Measurements from ENCODE around the gene MTR.

The MTR gene

DNA sequence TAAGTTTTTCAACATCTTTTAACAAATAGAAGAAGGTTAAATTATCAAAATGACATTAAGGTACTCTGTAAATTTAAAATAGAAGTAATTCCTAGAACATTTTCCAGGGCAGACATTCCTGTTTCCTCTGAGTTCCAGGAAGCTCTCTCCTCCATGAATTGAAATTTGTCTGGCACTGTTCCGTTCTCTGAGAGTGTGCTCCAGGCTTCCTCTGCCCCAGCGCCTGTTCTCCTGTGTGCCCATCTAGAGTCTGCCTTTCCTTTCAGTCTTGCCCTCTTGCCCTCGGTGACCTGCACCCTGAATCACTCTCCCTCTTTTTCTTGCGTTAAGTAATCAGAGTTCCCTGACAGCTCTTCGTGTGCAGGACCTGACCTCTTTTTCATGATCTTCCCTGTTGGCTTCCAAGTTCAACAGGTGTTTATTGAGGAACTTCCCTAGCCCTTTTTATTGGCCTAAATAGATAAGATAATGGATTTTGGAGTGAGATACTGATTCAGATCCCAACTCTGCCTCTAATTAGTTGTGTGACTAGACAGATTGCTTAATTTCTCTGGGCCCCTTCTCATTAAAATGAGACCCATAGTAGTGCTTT lies 77.1 kb downstream of the MTR start:
- TF ChIP-seq, protein P1, sequence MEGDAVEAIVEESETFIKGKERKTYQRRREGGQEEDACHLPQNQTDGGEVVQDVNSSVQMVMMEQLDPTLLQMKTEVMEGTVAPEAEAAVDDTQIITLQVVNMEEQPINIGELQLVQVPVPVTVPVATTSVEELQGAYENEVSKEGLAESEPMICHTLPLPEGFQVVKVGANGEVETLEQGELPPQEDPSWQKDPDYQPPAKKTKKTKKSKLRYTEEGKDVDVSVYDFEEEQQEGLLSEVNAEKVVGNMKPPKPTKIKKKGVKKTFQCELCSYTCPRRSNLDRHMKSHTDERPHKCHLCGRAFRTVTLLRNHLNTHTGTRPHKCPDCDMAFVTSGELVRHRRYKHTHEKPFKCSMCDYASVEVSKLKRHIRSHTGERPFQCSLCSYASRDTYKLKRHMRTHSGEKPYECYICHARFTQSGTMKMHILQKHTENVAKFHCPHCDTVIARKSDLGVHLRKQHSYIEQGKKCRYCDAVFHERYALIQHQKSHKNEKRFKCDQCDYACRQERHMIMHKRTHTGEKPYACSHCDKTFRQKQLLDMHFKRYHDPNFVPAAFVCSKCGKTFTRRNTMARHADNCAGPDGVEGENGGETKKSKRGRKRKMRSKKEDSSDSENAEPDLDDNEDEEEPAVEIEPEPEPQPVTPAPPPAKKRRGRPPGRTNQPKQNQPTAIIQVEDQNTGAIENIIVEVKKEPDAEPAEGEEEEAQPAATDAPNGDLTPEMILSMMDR (IDR thresholded peaks at IDR 0.05; ENCODE audit: insufficient read depth, low read length, missing control alignments), result no peak
- POLR2A ChIA-PET, result no interaction called here
- no peak overlapping the region for H3K4me3 ChIP-seq (ENCODE audit: low read depth, low read length)
- CTCF ChIA-PET, result interaction anchor here (0.9 to 6.3 kb wide), 8 partner anchors 9 to 263 kb away, joined by 3 to 51 read pairs (median 4); no protein-coding TSS in a partner anchor
- no peak for DNase-seq (ENCODE audit: low read depth, low spot score)

DNA sequence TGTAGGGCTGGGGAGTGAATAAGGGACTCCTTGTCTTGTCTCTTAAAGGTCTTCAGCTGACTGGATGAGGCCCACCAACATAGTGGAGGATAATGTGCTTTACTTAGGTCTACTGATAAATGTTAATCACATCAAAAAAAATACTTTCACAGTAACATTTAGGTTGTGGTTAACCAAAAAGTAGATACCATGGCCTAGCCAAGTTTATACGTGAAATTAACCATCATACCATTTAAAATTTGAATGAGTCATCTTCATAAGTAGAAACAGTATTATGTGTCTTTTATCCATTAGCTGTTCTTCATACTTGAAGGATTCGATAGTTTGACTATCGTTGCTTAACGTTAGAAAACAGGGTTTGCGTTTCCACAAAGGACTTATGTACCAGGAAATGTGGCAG lies 80.9 kb downstream of the MTR start:
- H3K4me3 ChIP-seq (ENCODE audit: low read depth, low read length), result no peak overlapping the region
- ChIA-PET CTCF (interaction anchor here (1.2 kb wide), 1 partner anchor 117 kb away, joined by 6 read pairs; no protein-coding TSS in a partner anchor), POLR2A (no interaction called here)
- DNase-seq (ENCODE audit: low read depth, low spot score), result no peak
- TF ChIP-seq, protein P1 (IDR thresholded peaks at IDR 0.05; ENCODE audit: insufficient read depth, low read length, missing control alignments), result no peak

DNA sequence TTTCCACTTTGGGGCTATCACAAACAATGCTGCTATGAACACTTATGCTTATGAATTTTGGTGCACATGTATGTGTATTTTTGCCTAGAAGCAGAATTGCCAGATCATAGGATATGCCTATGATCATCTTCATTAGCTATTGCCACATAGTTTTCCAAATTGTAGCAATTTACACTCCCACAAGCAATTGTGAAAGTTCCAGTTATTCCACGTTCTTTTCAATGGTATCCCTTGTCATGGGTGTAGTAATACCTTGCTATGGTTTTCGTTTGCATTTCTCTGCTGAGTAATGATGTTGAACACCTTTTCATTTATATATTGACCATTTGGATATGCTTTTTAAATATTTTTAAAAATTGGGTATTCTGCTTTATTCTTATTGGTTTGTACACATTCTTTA lies 82.6 kb downstream of the MTR start:
- POLR2A ChIA-PET, result no interaction called here
- CTCF ChIA-PET, result interaction anchor here (0.7 to 2.6 kb wide), 3 partner anchors 8 to 40 kb away, joined by 3 to 11 read pairs (median 3); no protein-coding TSS in a partner anchor
- H3K4me3 ChIP-seq (ENCODE audit: low read depth, low read length), result no peak overlapping the region
- TF ChIP-seq, protein P1 (IDR thresholded peaks at IDR 0.05; ENCODE audit: insufficient read depth, low read length, missing control alignments), result no peak
- no peak for DNase-seq (ENCODE audit: low read depth, low spot score)

DNA sequence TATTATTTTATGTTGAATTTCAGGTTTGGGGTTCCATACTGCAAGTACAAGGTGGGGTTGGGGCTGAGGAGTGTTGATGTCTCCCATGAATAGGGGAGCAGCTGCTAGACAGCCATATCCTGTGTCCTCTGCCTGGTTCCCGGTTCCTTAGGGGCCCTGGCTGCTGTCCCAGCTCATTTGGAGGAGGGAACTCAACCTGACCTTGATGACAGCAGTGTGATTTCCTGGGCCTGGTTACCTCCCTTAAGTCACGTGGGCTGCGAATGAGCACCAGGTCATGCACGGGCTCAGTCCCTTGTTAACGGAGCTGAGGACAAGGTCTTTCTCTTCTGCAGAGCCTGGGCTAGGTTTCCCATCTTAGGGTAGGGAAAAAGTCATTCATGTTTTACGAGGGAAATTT lies 85.1 kb downstream of the MTR start:
- no peak overlapping the region for H3K4me3 ChIP-seq (ENCODE audit: low read depth, low read length)
- POLR2A ChIA-PET, result no interaction called here
- CTCF ChIA-PET, result interaction anchor here (0.6 to 2.6 kb wide), 3 partner anchors 11 to 128 kb away, joined by 3 to 11 read pairs (median 3); no protein-coding TSS in a partner anchor
- no peak for DNase-seq (ENCODE audit: low read depth, low spot score)
- TF ChIP-seq, protein P1 (IDR thresholded peaks at IDR 0.05; ENCODE audit: insufficient read depth, low read length, missing control alignments), result no peak

DNA sequence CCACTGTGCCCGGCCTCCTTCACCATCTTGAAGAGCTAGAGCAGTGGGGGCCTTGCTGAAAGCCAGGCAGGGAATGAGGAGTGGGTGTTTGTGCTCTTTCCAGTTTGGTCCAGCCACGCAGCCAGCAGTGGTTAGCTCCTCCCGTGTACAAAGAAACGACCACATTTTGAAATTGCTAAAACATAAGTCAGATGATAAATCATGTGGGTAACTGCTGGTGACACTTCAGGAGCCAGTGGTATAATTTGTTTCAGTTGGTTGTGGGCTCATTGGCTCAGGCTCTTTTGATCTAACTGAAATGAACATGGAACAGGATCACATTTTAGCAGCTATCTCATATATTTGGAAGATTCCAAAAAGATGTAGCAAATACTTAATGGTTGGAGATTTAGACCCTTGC lies 87.6 kb downstream of the MTR start:
- CTCF ChIA-PET, result interaction anchor here (1.6 kb wide), 1 partner anchor 11 kb away, joined by 3 read pairs; no protein-coding TSS in a partner anchor
- no peak overlapping the region for H3K4me3 ChIP-seq (ENCODE audit: low read depth, low read length)
- TF ChIP-seq, protein P1 (IDR thresholded peaks at IDR 0.05; ENCODE audit: insufficient read depth, low read length, missing control alignments), result no peak
- no peak for DNase-seq (ENCODE audit: low read depth, low spot score)
- POLR2A ChIA-PET, result no interaction called here

DNA sequence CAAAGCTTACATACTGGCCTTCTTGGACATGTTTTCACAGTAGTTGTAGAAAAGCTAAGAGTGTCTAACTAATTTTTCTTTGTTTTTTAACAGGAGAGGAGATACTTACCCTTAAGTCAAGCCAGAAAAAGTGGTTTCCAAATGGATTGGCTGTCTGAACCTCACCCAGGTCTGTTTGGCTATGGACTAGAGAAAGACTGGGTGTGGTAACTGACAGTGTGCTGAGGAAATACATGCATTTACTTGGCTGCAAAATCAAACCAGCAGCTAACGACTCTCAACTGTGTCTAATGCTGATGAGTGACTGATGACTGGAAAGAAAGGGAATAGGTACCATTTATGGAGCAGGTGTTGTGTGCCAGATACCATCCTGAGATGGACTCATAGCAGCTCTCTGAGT lies 91.1 kb downstream of the MTR start:
- TF ChIP-seq, protein P1 (IDR thresholded peaks at IDR 0.05; ENCODE audit: insufficient read depth, low read length, missing control alignments), result no peak
- CTCF ChIA-PET, result interaction anchor here (0.9 to 1.4 kb wide), 3 partner anchors 11 to 17 kb away, joined by 3 to 10 read pairs (median 4); no protein-coding TSS in a partner anchor
- DNase-seq (ENCODE audit: low read depth, low spot score), result no peak
- H3K4me3 ChIP-seq (ENCODE audit: low read depth, low read length), result no peak overlapping the region
- POLR2A ChIA-PET, result no interaction called here
